Measurements from ENCODE around the gene ZRSR2. TPM values are rescaled to one million over a fixed set of nuclear protein-coding genes. Genes with fewer than 3 reads are reported as not detected.

The ZRSR2 gene
- total RNA-seq, 1 donor from 2014 or later, result 8.5 TPM

DNA sequence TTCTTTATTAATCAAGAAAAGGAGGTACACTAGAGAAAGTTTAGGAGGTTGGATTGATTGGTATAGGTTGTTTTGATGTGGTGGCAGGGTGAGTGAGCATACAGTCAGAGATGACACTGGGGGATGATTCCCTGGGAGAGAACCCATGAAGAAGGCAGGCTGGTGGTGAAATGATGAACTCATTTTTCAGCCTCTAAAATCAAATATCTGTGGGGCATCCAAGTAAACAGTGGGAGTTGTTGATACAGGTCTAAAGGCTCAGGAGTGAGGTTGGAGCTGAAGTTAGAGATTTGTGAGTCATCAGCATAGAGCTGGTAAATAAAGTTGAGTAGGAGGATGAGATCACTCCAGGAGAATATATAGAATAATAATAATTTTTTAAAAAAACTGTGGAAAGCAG is 74.3 kb downstream of the ZRSR2 start:
- Mint-ChIP-seq H3K27me3 (ENCODE audit: unreplicated experiment) (no peaks in the 10 kb centered on the region), H3K4me3 (ENCODE audit: unreplicated experiment) (no peak overlapping the region), H3K36me3 (ENCODE audit: unreplicated experiment) (no peaks in the 10 kb centered on the region), H3K9me3 (ENCODE audit: unreplicated experiment) (no peaks in the 10 kb centered on the region), H3K27ac (ENCODE audit: unreplicated experiment) (no peak overlapping the region), H3K4me1 (ENCODE audit: low read depth, unreplicated experiment) (no peaks in the 10 kb centered on the region)
- TF ChIP-seq CTCF (IDR thresholded peaks at IDR 0.05; ENCODE audit: partially characterized antibody, unreplicated experiment), result no peak
- DNase-seq, result no peak

- no peaks in the 10 kb centered on the region for H3K36me3 Mint-ChIP-seq (ENCODE audit: unreplicated experiment)
- H3K4me1 Mint-ChIP-seq (ENCODE audit: low read depth, unreplicated experiment), result no peaks in the 10 kb centered on the region
- no peaks in the 10 kb centered on the region for H3K9me3 Mint-ChIP-seq (ENCODE audit: unreplicated experiment)
- no peak for DNase-seq
- no peak for TF ChIP-seq CTCF (IDR thresholded peaks at IDR 0.05; ENCODE audit: partially characterized antibody, unreplicated experiment)
- H3K4me3 Mint-ChIP-seq (ENCODE audit: unreplicated experiment), result no peak overlapping the region
- no peak overlapping the region for H3K27ac Mint-ChIP-seq (ENCODE audit: unreplicated experiment)
- no peaks in the 10 kb centered on the region for H3K27me3 Mint-ChIP-seq (ENCODE audit: unreplicated experiment)
These were observed 75.9 kb downstream of the ZRSR2 start for GRCh38 chrX:15866147-15866546.

DNA sequence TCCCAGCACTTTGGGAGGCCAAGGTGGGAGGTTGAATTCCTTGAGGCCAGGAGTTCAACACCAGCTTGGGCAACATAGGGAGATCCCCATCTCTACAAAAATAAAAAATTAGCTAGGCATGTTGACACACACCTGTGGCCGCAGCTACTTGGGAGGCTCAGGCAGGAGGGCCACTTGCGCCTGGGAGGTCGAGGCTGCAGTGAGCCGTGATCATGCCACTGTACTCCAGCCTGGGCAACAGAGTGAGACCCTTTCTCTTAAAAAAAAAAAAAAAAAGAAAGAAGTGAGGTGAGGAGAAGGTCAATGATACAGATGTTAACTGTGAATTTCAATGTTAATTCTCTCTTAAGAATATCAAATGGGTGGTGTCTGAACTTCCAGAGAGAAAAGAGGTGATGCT is 79.4 kb downstream of the ZRSR2 start:
- no peak for DNase-seq
- no peaks in the 10 kb centered on the region for H3K9me3 Mint-ChIP-seq (ENCODE audit: unreplicated experiment)
- H3K27me3 Mint-ChIP-seq (ENCODE audit: unreplicated experiment), result no peaks in the 10 kb centered on the region
- no peak for TF ChIP-seq CTCF (IDR thresholded peaks at IDR 0.05; ENCODE audit: partially characterized antibody, unreplicated experiment)
- H3K4me3 Mint-ChIP-seq (ENCODE audit: unreplicated experiment), result no peak overlapping the region
- H3K27ac Mint-ChIP-seq (ENCODE audit: unreplicated experiment), result no peak overlapping the region
- H3K4me1 Mint-ChIP-seq (ENCODE audit: low read depth, unreplicated experiment), result no peaks in the 10 kb centered on the region
- H3K36me3 Mint-ChIP-seq (ENCODE audit: unreplicated experiment), result no peaks in the 10 kb centered on the region

DNA sequence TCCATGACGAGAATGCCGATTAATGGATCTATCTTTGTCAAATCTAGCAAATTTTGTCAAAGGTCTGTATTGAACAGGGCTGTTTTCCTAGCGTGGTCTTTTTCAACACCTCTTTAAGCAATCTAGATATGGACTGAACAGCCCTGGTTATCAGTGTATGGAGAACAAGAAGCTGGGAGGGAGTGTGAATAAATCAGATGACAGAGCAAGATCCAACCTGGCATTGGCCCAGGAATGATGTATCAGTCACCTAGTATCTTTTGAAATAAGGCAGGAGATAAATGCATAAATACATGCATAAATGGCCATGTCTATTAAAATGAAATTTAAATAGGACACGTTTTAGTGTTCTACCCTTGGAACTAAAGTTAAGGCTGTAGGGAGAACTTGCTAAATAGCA is 80.0 kb downstream of the ZRSR2 start:
- TF ChIP-seq CTCF (IDR thresholded peaks at IDR 0.05; ENCODE audit: partially characterized antibody, unreplicated experiment), result no peak
- no peaks in the 10 kb centered on the region for H3K27me3 Mint-ChIP-seq (ENCODE audit: unreplicated experiment)
- no peaks in the 10 kb centered on the region for H3K9me3 Mint-ChIP-seq (ENCODE audit: unreplicated experiment)
- H3K36me3 Mint-ChIP-seq (ENCODE audit: unreplicated experiment), result no peaks in the 10 kb centered on the region
- DNase-seq, result no peak
- H3K27ac Mint-ChIP-seq (ENCODE audit: unreplicated experiment), result no peak overlapping the region
- H3K4me3 Mint-ChIP-seq (ENCODE audit: unreplicated experiment), result no peak overlapping the region
- H3K4me1 Mint-ChIP-seq (ENCODE audit: low read depth, unreplicated experiment), result no peaks in the 10 kb centered on the region

Other genes starting within 250 kb of the ZRSR2 start
- not detected for gene ACE2, start 189.5 kb upstream of the ZRSR2 start, total RNA-seq (ENCODE audit: unreplicated experiment)
- 0.27 TPM for gene CLTRN, start 125.7 kb upstream of the ZRSR2 start, total RNA-seq (ENCODE audit: unreplicated experiment)
- 4.1 TPM for gene CA5B, start 52.2 kb upstream of the ZRSR2 start, total RNA-seq (ENCODE audit: unreplicated experiment)
- 89.4 TPM for gene AP1S2, start 64.3 kb downstream of the ZRSR2 start, total RNA-seq (ENCODE audit: unreplicated experiment)